NCI-H82 treated with DMSO at 0.1 percent for 48 hours (cell line): ENCODE measurements around the gene PHKA2.
"Not testable (repeated sequence)": the region's sequence is repeated elsewhere in the genome, so short reads cannot be mapped to it uniquely, and the experiment has no call there.

Source experiments
- DNase-seq: peaks from one replicate; lab custom pipeline; 2025; ENCODE audit not compliant: unreplicated experiment; lab: John Stamatoyannopoulos, UW

Gene PHKA2, protein sequence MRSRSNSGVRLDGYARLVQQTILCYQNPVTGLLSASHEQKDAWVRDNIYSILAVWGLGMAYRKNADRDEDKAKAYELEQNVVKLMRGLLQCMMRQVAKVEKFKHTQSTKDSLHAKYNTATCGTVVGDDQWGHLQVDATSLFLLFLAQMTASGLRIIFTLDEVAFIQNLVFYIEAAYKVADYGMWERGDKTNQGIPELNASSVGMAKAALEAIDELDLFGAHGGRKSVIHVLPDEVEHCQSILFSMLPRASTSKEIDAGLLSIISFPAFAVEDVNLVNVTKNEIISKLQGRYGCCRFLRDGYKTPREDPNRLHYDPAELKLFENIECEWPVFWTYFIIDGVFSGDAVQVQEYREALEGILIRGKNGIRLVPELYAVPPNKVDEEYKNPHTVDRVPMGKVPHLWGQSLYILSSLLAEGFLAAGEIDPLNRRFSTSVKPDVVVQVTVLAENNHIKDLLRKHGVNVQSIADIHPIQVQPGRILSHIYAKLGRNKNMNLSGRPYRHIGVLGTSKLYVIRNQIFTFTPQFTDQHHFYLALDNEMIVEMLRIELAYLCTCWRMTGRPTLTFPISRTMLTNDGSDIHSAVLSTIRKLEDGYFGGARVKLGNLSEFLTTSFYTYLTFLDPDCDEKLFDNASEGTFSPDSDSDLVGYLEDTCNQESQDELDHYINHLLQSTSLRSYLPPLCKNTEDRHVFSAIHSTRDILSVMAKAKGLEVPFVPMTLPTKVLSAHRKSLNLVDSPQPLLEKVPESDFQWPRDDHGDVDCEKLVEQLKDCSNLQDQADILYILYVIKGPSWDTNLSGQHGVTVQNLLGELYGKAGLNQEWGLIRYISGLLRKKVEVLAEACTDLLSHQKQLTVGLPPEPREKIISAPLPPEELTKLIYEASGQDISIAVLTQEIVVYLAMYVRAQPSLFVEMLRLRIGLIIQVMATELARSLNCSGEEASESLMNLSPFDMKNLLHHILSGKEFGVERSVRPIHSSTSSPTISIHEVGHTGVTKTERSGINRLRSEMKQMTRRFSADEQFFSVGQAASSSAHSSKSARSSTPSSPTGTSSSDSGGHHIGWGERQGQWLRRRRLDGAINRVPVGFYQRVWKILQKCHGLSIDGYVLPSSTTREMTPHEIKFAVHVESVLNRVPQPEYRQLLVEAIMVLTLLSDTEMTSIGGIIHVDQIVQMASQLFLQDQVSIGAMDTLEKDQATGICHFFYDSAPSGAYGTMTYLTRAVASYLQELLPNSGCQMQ

DNA sequence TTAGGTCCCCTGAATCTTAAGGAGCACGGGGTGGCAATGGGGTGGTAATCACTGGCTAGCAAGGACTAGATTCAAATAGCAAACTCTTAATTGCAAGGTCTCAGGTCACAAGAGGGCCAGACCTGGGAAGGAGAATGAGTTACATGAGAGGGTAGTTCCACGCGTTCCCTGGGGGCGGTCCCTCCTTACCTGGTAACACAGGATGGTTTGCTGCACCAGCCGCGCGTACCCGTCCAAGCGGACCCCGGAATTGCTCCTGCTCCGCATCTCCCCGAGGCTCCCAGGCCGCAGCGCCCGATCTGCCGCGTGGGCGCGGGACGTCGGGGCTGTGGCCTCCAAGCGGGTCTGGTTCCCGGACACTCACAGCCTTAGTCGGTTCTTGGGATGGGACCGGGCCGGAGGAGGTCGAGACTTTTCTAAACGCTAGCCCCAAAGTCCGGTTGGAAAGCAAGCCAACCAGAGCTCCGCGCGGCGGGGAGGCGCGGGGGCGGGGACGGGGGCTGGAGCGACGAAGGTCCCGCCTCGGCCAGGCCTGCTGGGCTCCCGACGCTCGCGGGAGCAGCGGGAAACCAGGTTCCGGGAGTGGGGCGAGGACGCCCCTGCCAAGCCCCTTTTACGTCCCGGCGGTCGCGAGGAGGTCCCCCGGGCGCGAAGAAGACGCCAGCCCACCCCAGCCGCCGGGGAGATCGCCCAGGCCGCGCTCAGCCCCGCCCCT, at the start of gene PHKA2:
PHKA2 (minus strand) TSS at position 449 of the 715 bp plus-strand sequence; CDS start at position 267, 182 bp downstream.
- DNase-seq: no peak

DNA sequence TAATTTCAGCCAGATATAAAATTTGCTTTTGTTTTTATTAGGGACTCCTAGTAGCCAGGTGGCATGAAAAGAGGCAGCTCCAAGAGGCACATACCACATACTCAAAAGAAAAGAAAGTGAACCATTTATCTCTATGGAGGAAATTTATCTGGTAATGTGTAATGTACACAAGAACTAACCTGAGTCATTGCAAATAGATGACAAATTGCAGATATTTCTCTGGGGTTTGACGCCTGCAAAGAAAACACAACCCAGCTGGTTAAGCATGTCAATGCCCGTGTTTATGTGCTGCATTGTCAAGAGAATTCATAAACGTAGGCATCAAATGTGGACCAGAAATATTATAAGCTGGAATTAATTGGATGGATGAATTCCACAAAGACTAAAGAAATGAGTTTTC, 46.9 kb upstream of the PHKA2 start:
- DNase-seq: no peak

DNA sequence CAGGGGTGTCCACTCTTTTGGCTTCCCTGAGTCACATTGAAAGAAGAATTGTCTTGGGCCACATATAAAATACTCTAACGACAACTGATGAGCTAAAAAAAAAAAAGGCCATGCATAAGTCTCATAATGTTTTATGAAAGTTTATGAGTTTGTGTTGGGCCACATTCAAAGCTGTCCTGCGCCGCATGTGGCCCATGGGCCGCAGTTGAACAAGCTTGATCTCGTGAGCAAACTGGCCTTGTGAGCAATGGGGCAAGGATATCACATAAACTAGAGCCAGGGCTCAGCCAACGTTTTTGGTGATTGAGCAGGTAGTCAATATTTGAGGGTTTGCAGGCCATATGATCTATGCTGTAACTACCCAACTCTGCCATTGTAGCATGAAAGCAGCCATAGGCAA, 44.6 kb upstream of the PHKA2 start:
- no peak for DNase-seq

DNA sequence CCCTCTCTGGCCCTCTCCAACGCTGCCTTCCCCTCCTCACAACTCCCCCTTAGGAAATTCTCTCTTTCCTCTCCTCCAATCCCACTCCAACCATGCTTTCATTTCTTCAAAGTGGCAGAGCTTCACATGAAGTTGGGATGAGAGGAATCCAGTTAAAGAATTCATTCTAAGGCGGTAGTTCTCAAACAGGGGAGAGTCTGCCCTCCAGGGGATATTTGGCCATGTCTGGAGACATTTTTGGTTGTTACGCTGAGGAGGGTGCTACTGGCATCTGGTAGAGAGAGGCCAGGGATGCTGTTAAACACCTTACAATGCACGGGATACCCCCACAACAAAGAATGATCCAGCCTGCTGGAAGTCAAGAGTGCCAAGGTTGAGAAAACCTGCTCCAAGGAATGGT, 40.5 kb upstream of the PHKA2 start:
- DNase-seq: no peak

DNA sequence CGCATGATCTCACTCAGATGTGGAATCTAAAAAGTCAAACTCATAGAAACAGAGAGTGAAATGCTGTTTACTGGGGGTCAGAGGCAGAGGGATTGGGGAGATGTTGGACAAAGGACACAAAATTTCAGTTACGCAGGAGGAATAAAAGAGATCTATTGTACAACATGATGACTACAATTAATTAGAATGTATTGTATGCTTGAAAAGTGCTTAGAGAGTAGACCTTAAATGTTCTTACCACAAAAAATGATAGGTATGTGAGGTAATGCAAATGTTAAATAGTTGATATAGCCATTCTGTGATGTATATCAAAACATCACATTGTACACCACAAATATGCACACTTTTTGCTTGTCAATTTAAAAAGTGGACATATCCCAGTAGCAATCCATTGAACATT, 36.1 kb upstream of the PHKA2 start:
- no peak for DNase-seq

DNA sequence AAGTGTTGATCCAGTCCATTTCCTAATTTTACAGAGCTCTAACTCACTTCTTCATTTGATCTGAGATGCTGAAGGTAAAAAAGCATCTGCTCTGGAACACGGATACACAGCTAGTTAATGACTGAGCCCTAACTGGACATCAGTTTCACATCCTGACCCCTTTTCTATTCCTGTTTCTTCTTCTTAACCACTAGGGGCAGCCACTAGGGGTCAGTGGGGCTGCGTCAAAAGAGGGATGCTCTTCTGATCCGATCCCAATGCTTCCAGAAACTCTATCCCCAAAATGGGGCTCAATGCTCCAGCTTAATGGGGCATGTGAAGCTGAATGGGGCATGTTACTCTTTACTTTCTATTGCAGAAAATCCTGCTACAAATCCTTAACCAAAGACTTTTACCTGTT, 33.4 kb upstream of the PHKA2 start:
- peak; percentile 44 for DNase-seq

DNA sequence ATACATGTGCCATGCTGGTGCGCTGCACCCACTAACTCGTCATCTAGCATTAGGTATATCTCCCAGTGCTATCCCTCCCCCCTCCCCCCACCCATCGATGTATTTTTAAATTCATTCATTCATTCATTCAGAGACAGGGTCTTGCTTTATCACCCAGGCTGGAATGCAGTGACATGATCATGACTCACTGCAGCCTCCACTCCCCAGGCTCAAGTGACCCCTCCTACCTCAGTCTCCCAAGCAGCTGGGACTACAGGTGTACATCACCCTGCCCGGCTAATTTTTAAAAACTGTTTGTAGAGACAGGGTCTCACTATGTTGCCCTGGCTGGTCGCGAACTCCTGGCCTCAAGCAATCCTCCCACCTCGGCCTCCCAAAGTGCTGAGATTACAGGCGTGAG, 32.7 kb upstream of the PHKA2 start:
- not testable (repeated sequence) for DNase-seq

DNA sequence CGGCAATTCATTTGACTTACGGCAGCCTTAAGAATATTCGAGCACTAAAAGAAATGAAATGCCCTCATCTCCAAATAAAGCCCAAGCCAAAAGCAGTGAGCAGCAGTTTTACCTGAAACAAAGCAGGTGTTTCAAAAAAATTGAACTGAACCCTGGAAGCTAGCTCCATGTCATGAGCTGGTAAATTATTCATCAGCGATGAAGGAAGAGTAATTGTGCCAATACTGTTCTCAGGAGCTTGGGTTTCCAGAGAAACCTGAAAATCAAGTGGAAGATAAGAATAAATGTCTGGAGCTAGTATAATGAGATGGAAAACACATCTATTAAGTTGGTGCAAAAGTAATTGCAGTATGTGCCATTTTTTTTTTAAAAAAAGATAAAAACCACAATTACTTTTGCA, 24.0 kb upstream of the PHKA2 start:
- no peak for DNase-seq

DNA sequence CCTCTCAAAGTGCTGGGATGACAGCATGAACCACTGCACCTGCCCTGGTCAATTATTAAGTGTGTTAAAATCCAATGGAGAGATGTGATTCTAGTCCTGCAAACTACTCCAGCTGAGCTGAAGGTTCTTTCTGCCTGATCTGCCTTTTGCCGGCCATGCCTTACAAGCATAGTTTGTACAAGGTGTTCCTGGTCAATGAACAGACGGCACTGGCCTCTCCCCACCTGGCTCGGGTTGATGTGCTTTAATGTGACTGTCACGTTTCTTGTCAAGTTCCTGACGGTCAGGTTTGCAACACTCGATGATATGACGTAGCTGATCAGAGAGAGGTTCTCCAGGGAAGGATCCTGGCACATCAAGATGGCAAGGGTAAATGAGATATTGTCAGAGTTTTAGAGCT, 23.1 kb upstream of the PHKA2 start:
- no peak for DNase-seq

DNA sequence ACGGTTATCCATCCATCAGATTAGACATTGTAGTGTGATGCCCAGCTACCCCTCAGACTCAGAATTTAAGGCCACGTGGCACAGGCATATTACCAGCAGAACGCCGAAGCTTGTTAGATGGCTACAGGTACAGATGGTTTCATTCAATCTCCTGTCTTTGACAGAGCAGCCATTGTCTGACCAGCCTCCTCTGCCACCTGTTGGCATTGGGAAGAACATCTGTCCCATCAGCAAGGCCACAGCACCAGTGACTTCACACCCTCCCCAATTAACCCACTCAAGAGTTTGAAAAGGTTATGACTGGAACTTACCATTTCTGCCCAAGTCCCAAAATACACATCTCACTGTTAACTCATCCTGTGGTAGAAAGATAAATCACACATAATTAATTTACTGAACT, 22.0 kb upstream of the PHKA2 start:
- DNase-seq: no peak

DNA sequence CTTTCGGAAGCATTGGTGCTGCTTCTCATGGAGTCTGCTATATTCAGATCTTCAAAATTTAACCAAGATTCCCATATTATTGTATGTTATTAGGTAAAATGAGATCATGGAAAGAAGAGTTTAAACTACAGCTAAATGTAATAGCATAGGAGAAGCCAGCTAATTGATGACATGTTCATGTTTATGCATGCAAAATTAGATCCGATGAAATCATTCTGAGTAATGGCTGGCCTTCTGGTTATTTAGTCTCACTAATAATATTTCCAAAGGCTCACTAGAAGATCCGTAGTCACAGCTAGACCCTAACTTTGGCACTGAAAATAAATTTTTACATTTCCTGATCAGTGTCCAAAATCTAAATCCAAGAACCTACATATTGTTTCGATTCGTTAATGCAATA, 19.8 kb upstream of the PHKA2 start:
- DNase-seq: no peak

DNA sequence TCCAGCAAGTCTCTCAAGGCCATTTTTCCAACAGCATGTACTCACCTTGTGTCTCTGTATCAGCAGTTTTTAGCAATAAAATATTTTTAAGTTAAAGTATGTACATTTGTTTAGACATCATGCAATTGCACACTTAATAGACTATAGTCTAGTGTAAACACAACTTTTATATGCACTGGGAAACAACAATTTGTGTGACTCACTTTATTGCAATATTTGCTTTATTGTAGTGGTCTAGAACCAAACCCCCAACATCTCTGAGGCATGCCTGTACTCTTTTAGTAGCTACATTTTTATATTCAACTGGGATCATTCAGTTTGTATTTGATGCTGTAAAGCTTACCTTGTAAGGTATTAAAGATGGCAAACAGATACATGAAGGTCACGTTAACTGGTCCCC, 14.7 kb upstream of the PHKA2 start:
- DNase-seq: no peak

DNA sequence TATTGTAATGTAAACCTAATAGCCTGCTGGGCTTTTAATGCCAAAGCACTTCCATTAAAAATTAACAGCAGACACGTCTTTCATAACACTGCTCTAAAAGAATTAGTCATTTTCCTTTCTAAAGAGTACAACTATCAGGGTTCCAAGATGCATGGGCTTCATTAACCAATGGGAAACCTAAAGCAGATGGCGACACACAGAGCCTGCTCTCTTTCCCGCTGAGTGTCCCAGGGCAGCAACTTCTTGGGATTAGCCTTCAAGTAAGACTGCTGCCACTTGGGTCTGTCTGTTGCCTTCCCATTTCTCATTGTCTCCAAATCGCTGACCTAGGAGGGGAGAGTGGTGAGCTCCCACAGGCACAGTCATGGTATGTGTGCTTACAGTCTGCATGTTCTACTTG, 14.0 kb upstream of the PHKA2 start:
- no peak for DNase-seq

DNA sequence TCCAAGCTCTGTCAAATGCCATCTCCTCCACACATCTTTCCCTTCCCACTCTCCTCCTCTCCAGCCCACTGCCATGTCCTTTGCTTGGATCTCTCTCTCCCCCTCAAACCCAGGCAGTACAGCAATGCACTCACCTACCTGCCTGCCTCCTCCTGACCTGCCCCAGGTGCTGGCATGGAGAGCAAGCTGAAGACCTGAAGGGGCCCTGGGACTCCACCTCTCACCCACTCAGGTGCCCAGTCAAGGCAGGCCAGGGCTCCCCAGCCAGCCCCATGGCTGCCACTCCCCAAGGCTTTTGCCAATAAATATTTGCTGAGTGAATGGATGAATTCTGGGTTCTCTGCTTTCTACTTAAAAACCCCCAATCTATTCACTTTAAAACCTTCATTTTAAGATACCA, 12.6 kb upstream of the PHKA2 start:
- no peak for DNase-seq

DNA sequence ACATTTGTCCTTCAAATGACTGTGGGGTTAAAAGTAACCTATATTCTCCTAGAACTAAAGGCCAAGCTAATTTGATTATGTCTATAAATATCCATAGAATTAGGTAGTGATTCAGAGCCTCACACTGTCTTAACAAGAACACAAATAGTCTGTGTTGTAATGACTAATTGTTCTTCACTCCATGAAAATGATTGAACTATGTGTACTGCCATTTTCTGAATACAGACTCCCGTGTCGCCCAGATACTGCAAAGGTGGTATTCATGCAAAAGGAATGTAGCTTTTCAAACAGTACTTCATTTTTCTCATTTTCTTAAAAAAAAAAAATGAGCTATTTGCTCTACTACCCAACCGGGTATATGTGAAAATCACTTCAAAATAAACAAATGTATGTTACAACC, 11.3 kb upstream of the PHKA2 start:
- DNase-seq: no peak

DNA sequence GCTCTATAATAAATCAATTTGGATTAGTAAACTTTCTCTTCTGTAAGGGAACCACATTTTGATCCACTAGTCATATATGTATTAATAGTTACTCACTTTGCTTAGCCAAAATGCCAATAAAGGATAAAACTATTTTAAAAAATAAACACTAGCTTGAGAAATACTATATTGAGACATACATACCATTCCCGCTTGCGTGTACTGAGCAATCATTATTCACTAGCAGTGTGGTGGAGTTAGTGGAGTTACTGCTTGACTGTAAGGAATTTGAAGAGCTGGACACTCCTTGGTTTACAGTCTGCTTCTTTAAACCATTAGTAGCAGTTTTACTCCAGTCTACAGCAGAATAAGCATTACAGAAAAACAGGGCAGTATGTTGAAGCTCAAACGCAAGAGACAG, 10.8 kb upstream of the PHKA2 start:
- DNase-seq: no peak

DNA sequence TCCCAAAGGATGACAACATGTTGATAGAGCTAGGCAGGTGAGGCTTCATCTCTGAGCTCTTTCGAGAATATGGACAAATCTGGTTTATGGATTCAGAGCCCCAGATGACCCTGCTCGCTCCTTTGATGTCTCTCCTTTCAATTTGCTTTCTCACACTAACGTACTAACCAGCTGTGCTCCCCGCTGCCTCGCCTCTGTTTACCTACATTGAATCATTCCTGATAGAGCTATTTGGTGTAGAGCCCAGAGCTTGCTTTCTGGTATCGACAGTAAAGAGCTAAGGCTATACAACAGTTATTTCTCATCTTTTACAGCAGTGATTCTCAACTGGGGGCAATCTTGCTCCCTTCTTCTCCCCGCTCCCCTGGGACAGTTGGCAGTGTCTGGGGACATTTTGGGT, 8.9 kb upstream of the PHKA2 start:
- no peak for DNase-seq

DNA sequence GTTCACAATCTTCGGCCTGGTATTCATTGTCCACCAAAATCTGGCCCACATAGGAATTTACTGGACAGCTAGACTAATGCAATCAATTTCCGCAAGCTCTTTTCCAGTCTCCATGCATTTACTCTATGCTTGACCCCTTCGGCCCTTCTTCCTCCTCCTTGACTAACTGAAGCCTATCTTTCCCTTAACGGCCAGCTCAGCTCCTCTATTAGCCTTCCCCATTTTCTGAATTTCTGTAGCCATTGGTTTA, 1.2 kb upstream of the PHKA2 start:
- no peak for DNase-seq

DNA sequence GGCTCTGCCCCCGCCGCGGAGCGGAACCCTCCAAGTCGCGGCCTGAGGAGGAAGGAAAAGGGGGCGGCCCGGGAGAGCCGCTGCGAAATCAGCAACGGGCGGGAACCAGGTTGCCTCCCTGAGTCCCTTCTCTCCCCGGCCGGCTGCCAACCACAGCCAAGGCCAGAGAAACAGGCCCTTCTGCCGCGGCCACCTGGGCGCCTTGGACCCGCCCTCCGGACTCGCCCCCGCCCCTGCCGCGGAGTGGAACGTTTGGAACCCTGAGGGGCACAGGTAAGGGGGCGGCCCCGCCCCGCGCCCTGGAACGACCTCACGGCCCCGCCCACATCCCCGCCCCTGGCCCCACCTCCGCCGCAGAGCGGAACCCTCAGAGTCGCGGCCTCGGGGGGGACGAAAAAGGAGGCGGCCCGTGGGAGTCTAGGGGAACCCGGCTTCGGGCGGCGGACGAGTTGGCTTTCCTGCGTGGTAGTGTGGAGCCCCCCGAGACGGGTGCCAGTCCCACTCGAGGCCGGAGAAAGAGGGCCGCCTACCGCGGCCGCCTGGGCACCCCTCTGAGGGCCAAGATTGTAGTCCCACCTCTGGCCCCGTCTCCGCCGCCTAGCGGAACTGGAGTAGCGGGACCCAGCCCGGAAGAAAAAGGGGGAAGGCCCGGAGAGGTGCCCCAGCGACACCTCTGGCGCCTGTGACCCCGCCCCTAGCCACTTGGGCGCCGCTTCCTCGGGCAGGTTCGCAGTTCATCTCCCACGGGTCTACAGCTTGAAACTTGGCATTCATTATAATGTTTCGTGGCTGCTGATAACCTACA, 669 bp upstream of the PHKA2 start:
- DNase-seq: peak; percentile 61

DNA sequence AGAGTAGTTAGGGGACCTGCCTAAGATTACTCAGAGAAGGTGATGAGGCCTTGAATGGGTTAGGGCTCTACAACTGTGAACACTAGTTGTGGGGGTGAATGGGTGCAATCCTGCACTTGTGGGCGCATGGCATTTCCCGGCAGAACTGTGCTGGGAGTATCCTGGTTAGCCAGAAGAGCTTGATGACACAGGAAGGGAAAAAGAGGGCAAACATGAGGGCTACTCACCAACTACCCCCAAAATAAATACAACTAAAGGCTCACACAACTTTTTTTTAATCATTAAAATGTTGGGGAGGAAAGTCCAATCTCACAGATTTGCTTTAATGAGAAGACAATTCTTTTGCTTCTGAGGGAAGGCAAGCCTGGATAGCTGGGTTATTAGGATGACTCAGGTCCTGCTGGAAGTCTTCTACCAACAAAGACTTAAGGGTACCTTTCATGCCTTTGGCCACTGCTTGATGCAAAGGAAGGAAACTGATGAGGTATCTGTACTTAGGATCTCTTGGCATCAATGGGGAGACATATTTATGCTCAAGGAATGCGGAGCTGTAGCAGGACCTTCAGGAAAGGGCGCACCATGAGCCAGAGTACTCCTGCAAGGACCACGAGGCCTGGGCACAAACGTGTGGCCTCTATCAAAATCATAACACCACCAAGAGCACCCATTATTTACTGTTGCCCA, 2.6 kb downstream of the PHKA2 start:
- no peak for DNase-seq
